H54 (cell line): ENCODE data around the gene TBX15.

Experiments
- DNase-seq: peaks from one replicate; pipeline ENCODE4 v3.0.0; 2011; ENCODE audit warnings: low spot score, mixed read lengths; ENCODE audit not compliant: insufficient read length
- FAIRE-seq: peaks from 3 replicates; lab custom pipeline; 2011; peaks lifted over from hg19 to GRCh38; lab: Jason Lieb, UNC
- POLR2A ChIP-seq: IDR thresholded peaks from 2 replicates; pipeline ENCODE4 v1.6.1; 2011; ENCODE audit warnings: low read depth, mild to moderate bottlenecking, low read length

Gene TBX15

GRCh38 chr1:118905196-118905595, 82.9 kb downstream of the TBX15 start:
- TF ChIP-seq POLR2A = no peak
- DNase-seq (no peak), FAIRE-seq (no peak)

- TF ChIP-seq POLR2A = no peak
- FAIRE-seq (no peak), DNase-seq (no peak)
Observed at GRCh38 chr1:118902711-118903191, 85.4 kb downstream of the TBX15 start.

- DNase-seq = no peak
- no peak for FAIRE-seq
- no peak for TF ChIP-seq POLR2A
Observed at GRCh38 chr1:118902299-118902698, 85.8 kb downstream of the TBX15 start.

GRCh38 chr1:118900643-118901440, 87.3 kb downstream of the TBX15 start:
- TF ChIP-seq POLR2A = no peak
- FAIRE-seq (no peak), DNase-seq (no peak)

GRCh38 chr1:118899340-118899739, 88.8 kb downstream of the TBX15 start:
- TF ChIP-seq POLR2A = no peak
- FAIRE-seq (no peak), DNase-seq (no peak)

- FAIRE-seq (no peak), DNase-seq (no peak)
- no peak for TF ChIP-seq POLR2A
Observed at GRCh38 chr1:118898712-118899111, 89.4 kb downstream of the TBX15 start.

- no peak for TF ChIP-seq POLR2A
- DNase-seq = no peak
- no peak for FAIRE-seq
Observed at GRCh38 chr1:118896416-118896815, 91.7 kb downstream of the TBX15 start.

- TF ChIP-seq POLR2A = no peak
- no peak for FAIRE-seq
- no peak for DNase-seq
Observed at GRCh38 chr1:118894836-118895235, 93.3 kb downstream of the TBX15 start.

GRCh38 chr1:118890851-118891384, 97.2 kb downstream of the TBX15 start:
- FAIRE-seq (no peak), DNase-seq (no peak)
- no peak for TF ChIP-seq POLR2A

GRCh38 chr1:118884946-118885345, 103.2 kb downstream of the TBX15 start:
- FAIRE-seq (no peak), DNase-seq (no peak)
- TF ChIP-seq POLR2A = no peak

GRCh38 chr1:118881751-118882150, 106.4 kb downstream of the TBX15 start:
- FAIRE-seq (no peak), DNase-seq (no peak)
- TF ChIP-seq POLR2A = no peak

GRCh38 chr1:118878661-118879060, 109.5 kb downstream of the TBX15 start:
- no peak for DNase-seq
- TF ChIP-seq POLR2A = no peak
- FAIRE-seq = no peak

GRCh38 chr1:118877668-118878396, 110.3 kb downstream of the TBX15 start:
- no peak for DNase-seq
- FAIRE-seq = no peak

GRCh38 chr1:118871582-118872171, 116.5 kb downstream of the TBX15 start:
- DNase-seq (no peak), FAIRE-seq (no peak)
- TF ChIP-seq POLR2A = no peak

More at GRCh38 chr1:118877668-118878396, 110.3 kb downstream of the TBX15 start:
- TF ChIP-seq POLR2A = no peak

GRCh38 chr1:118868387-118868786, 119.8 kb downstream of the TBX15 start:
- no peak for DNase-seq
- TF ChIP-seq POLR2A = no peak
- FAIRE-seq = no peak
